Uterus (tissue), 4 donors: ENCODE results near the gene TAL1. TPM values are rescaled to one million over a fixed set of nuclear protein-coding genes. Genes with fewer than 3 reads are reported as not detected.
A peak's percentile ranks its signal among the peaks of the same experiment; 100 is the strongest.

Experiments
- DNase-seq, 2 donors: peaks; one replicate each; pipeline ENCODE4 v3.0.0-alpha.2; 2019 to 2020
- H3K27ac ChIP-seq, 2 donors: fragments of 200-600 bp; sonication (generic); 1 replicate in 1 of 2; 2 replicates in 1 of 2; pipeline ENCODE4 v1.5.1; 2016 to 2018
- H3K27me3 ChIP-seq, 2 donors: fragments of 200-600 bp; sonication (generic); one replicate each; pipeline ENCODE4 v1.5.1; 2018 to 2019; ENCODE audit warnings: control low read depth in 1 of 2
- H3K36me3 ChIP-seq, 2 donors: fragments of 200-600 bp; sonication (generic); one replicate each; pipeline ENCODE4 v1.5.1; 2019; ENCODE audit warnings: control low read depth in 1 of 2
- H3K4me1 ChIP-seq, 2 donors: fragments of 200-600 bp; sonication (generic); one replicate each; pipeline ENCODE4 v1.5.1; 2018 to 2019; ENCODE audit warnings: control low read depth in 1 of 2
- H3K4me3 ChIP-seq, 2 donors: fragments of 200-600 bp; sonication (generic); 1 replicate in 1 of 2; 2 replicates in 1 of 2; pipeline ENCODE4 v1.5.1; 2018 to 2019; ENCODE audit warnings: mild to moderate bottlenecking in 1 of 2
- H3K9me3 ChIP-seq, 2 donors: fragments of 200-600 bp; sonication (generic); one replicate each; pipeline ENCODE4 v1.5.1; 2019; ENCODE audit warnings: control low read depth in 1 of 2
- POLR2A ChIP-seq, 2 donors: fragments of 450-650 bp; IDR thresholded peaks; one replicate each; pipeline ENCODE4 v1.6.1; 2016; ENCODE audit warnings: antibody characterized with exemption in 2 of 2, mild to moderate bottlenecking in 1 of 2, moderate library complexity in 1 of 2
- intact Hi-C: fragments of 100-400 bp; cut with DNase I; formaldehyde crosslinking; loops from one replicate; pipeline ENCODE4 v1.15.1; 2023; ENCODE audit warnings: low total_unique reads
- total RNA-seq, 4 donors: library from RNA; depleted of rRNA in 3 of 4; stranded (reverse); fragments of >200 nt in 3 of 4; gene quantifications; one replicate each; pipeline versions ENCODE4 v1.1.0 to v1.2.4, GENCODE V29; 2014 to 2023
- TF ChIP-seq, protein P1 (sequence below), 4 experiments: fragments of 200-600 bp in 2 of 4; fragments of 450-650 bp in 2 of 4; sonication (generic) in 2 of 4; IDR thresholded peaks; one replicate each; pipeline ENCODE4 v1.5.1; 2016 to 2019; ENCODE audit warnings: antibody characterized with exemption in 4 of 4, mild to moderate bottlenecking in 2 of 4, moderate library complexity in 1 of 4
- donor health status: DM: yes; HTN: yes; CAD: no.

The TAL1 gene
- total RNA-seq, 4 donors from 2014 or later, result 4.8 to 20.7 (median 13.0) TPM

DNA sequence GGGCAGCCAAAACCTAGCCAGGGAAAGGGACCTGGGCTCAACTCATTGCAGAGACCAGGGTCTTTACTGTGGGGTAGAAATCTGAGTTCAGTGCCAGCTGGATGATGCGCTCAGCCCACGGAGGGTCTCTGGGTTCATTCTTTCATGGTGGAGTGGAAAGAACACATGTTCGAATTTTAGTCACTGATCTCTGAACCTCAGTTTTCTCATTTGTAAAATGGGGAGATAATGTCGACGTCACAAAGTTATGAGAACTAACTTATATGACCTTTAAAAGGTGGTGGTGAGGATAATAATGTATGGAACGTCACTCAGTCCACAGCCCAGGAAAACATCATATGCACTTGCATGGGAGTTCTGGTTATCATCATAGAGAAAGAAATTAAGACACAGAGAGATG, 1.2 kb upstream of the TAL1 start:
- Histone ChIP-seq H3K36me3 (no peaks in the 10 kb centered on the region), H3K4me3 (no peak overlapping the region), H3K9me3 (no peaks in the 10 kb centered on the region), H3K27ac (no peak overlapping the region), H3K4me1 (peaks cover 0 to 13% of the 10 kb centered on the region in 2 donors), H3K27me3 (peaks cover 15 to 51% of the 10 kb centered on the region in 2 donors)
- intact Hi-C loops, result no loop called here
- DNase-seq, result no peak
- TF ChIP-seq, protein P1, sequence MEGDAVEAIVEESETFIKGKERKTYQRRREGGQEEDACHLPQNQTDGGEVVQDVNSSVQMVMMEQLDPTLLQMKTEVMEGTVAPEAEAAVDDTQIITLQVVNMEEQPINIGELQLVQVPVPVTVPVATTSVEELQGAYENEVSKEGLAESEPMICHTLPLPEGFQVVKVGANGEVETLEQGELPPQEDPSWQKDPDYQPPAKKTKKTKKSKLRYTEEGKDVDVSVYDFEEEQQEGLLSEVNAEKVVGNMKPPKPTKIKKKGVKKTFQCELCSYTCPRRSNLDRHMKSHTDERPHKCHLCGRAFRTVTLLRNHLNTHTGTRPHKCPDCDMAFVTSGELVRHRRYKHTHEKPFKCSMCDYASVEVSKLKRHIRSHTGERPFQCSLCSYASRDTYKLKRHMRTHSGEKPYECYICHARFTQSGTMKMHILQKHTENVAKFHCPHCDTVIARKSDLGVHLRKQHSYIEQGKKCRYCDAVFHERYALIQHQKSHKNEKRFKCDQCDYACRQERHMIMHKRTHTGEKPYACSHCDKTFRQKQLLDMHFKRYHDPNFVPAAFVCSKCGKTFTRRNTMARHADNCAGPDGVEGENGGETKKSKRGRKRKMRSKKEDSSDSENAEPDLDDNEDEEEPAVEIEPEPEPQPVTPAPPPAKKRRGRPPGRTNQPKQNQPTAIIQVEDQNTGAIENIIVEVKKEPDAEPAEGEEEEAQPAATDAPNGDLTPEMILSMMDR (IDR thresholded peaks at IDR 0.05), result no peak
- TF ChIP-seq POLR2A (IDR thresholded peaks at IDR 0.05), result no peak

DNA sequence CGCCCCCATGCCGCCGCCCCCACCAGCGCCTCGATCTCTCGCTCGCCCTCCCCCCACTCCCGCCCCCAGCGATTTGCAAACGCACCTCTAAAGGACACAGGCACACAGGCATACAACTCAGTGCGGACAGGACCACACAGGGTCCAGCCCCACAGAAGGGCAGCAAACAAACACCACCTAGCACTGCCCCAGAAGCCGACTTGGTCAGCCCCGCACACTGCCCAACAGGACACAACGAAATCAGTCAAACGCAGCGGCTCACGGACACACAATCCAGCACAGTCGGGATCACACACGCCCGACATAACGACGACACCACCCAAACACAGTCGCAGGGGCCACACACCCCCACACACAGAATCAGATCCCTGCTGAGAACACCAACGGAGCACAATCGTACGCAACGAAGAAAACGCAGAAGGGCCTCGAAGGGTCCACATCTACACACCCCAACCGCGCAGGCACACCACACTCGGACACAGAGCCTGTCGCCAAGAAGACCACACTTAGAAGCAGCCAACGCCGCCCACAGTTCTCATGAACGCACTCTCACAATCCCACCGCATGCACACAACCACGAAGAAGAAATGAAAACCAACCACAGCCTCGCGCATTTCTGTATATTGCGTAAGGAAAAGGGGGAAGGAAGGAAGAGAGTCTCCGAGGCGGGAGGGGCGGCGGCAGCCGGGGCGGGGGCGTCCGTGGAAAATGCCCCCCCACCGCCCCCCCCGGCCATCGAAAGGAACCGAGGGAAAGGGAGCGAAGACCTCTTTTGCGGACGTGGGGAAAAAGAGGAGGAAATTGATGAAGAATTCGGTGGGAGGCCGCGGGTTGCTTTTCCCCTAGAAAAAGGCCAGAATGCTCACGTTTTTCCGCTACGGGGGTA, 481 bp downstream of the TAL1 start:
- peaks cover 15 to 65% of the 10 kb centered on the region in 2 donors for H3K27me3 ChIP-seq
- H3K4me1 ChIP-seq, result peaks cover 0 to 13% of the 10 kb centered on the region in 2 donors
- TF ChIP-seq, protein P1 (IDR thresholded peaks at IDR 0.05), result no peak
- peak; percentile 7 to 31 for TF ChIP-seq POLR2A (IDR thresholded peaks at IDR 0.05)
- intact Hi-C loops, result no loop called here
- peak overlapping the region; percentile 20 to 27 for H3K4me3 ChIP-seq
- no peak for DNase-seq
- H3K9me3 ChIP-seq, result no peaks in the 10 kb centered on the region
- H3K36me3 ChIP-seq, result no peaks in the 10 kb centered on the region
- H3K27ac ChIP-seq, result peak overlapping the region; percentile 69 to 71

DNA sequence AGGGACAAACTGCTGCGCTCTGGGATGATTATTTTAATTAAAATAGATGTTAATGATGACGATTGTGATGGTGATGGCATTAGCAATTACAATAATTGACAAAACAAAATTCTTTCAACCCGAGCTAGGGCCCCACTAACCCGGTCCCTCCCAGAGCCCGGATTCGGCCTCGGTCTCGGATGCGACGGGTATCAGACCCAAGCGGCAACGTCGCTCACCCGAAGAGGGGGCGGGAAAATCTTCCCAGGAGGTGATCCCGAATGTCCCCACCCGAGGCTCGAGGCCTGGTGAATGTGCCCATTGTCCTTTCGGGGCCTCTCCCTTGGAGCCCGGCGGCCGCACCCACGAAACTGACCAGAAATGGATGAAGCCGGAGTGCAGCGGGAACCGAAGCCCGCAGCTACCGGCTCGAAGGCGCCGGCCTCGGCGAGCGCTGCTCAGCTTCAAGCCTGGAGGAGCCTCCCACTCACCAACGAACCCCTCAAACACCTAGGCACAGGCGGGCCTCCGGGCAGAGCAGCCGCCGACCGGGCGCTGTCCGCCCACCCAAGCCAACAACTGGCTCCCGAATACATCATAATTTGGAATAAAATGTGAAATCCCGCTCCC, 1.2 kb downstream of the TAL1 start:
- intact Hi-C loops, result no loop called here

DNA sequence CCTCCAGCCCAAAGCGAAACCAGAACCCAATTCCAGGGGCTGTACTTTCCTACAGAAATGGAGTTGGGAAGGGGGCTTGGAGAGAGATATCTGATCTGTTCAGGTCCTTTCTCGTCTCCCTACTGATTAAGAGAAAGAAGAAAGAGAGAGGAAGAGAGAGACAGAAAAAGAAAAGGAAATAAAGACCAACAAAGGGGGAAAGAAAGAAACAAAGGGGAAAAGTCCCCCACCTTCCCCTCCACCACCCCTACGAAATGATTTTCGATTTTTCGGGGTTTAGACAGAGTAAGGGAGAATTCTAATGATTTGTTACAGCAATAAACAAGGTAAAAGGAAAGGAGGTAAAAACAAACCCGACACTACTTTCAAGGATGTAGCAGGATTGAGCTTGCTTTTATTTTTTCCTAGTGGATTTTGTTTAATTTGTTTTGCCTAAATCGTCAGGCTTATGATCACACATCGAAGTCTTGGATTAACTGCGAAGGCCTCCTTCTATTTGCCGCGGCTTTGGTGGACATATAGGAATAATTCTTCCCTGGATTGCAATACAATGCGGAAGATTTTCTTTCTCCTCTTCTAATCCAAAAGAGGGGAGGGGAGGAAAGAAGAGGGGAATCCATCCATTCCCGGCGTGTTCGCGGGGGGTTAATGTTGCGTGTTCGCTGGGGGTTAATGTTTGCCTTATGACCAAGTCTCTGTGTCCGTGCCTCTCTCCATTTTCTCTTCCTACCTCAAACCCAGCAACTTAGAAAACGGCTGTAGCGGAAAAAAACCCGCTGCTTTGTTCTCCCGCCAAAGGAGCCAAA, 1.9 kb downstream of the TAL1 start:
- H3K36me3 ChIP-seq, result no peaks in the 10 kb centered on the region
- peaks cover 0 to 23% of the 10 kb centered on the region in 2 donors for H3K4me1 ChIP-seq
- TF ChIP-seq POLR2A (IDR thresholded peaks at IDR 0.05), result no peak
- TF ChIP-seq, protein P1 (IDR thresholded peaks at IDR 0.05), result no peak
- H3K9me3 ChIP-seq, result no peaks in the 10 kb centered on the region
- intact Hi-C loops, result no loop called here
- DNase-seq, result no peak
- peaks cover 15 to 68% of the 10 kb centered on the region in 2 donors for H3K27me3 ChIP-seq
- H3K27ac ChIP-seq, result peak overlapping the region; percentile 69 to 71
- peak overlapping the region in 1 of 2 donors; percentile 27 for H3K4me3 ChIP-seq

More for the DNA sequence above, 1.2 kb downstream of the TAL1 start:
- Histone ChIP-seq H3K4me1 (peaks cover 0 to 16% of the 10 kb centered on the region in 2 donors), H3K27me3 (peaks cover 15 to 67% of the 10 kb centered on the region in 2 donors), H3K4me3 (peak overlapping the region; percentile 20 to 27), H3K36me3 (no peaks in the 10 kb centered on the region), H3K27ac (peak overlapping the region; percentile 69 to 71), H3K9me3 (no peaks in the 10 kb centered on the region)
- TF ChIP-seq, protein P1 (IDR thresholded peaks at IDR 0.05), result no peak
- no peak for TF ChIP-seq POLR2A (IDR thresholded peaks at IDR 0.05)
- no peak for DNase-seq
